Measurements from ENCODE around the gene CTNND2.

CTNND2 gene

DNA sequence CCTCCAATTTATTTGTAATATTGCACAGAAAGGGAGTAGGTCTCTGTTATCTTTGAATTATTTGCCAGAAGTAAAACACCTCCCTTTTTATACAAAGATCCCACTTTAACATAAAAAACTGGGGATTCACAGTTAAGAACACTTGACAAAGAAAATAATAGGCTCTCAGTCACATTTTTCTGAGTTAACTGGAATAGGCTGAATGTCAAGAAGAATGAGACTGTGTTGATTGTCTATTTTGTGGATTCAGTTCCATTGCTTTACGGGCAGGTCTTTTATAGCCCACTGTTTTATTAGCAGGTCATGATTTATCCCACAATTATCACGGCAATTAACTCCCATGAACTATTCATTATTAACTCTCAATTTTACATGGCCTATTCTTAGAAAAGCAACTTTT lies 427.4 kb downstream of the CTNND2 start:
- Histone ChIP-seq H3K9me3 (no peaks in the 10 kb centered on the region), H3K36me3 (no peaks in the 10 kb centered on the region), H3K27me3 (no peaks in the 10 kb centered on the region), H3K4me3 (ENCODE audit: low read depth, low read length) (no peak overlapping the region), H3K4me1 (no peaks in the 10 kb centered on the region)
- DNase-seq = no peak
- no peak for TF ChIP-seq CTCF (IDR thresholded peaks at IDR 0.05; ENCODE audit: low read depth, low read length)

GRCh38 chr5:11468334-11469039 lies 435.8 kb downstream of the CTNND2 start:
- TF ChIP-seq CTCF (IDR thresholded peaks at IDR 0.05; ENCODE audit: low read depth, low read length) = no peak

GRCh38 chr5:11467588-11467987 lies 436.7 kb downstream of the CTNND2 start:
- no peak for DNase-seq
- Histone ChIP-seq H3K4me3 (ENCODE audit: low read depth, low read length) (no peak overlapping the region), H3K36me3 (no peaks in the 10 kb centered on the region), H3K27me3 (no peaks in the 10 kb centered on the region), H3K4me1 (no peaks in the 10 kb centered on the region), H3K9me3 (no peaks in the 10 kb centered on the region; the same call in 1 of the 2 replicates)
- no peak for TF ChIP-seq CTCF (IDR thresholded peaks at IDR 0.05; ENCODE audit: low read depth, low read length)

More at GRCh38 chr5:11468334-11469039, 435.8 kb downstream of the CTNND2 start:
- Histone ChIP-seq H3K4me3 (ENCODE audit: low read depth, low read length) (no peak overlapping the region), H3K9me3 (no peaks in the 10 kb centered on the region; the same call in 1 of the 2 replicates), H3K4me1 (no peaks in the 10 kb centered on the region), H3K36me3 (no peaks in the 10 kb centered on the region), H3K27me3 (no peaks in the 10 kb centered on the region)
- DNase-seq = no peak

DNA sequence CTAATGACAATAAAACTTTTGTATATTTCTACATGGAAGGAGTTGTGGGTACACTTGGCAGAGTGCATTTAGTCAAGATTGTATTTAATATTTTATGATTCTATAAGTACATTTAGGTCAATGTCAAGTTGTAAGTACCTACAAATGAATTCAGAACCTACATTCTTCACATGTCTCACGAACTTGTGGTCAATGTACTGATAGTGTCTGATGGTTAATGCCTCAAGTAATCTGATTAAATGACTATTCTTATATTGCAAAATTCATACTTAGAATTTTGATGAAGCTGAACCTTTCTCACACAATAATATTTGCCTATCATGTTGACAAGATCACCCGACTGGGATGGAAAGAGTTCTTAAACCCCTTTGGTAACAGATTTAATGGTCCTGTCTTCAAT lies 444.5 kb downstream of the CTNND2 start:
- Histone ChIP-seq H3K4me1 (no peaks in the 10 kb centered on the region), H3K27me3 (no peaks in the 10 kb centered on the region), H3K4me3 (ENCODE audit: low read depth, low read length) (no peak overlapping the region), H3K36me3 (no peaks in the 10 kb centered on the region), H3K9me3 (no peaks in the 10 kb centered on the region)
- DNase-seq = no peak
- no peak for TF ChIP-seq CTCF (IDR thresholded peaks at IDR 0.05; ENCODE audit: low read depth, low read length)

- Histone ChIP-seq H3K27me3 (no peaks in the 10 kb centered on the region), H3K4me1 (no peaks in the 10 kb centered on the region), H3K36me3 (no peaks in the 10 kb centered on the region), H3K4me3 (ENCODE audit: low read depth, low read length) (no peak overlapping the region), H3K9me3 (no peaks in the 10 kb centered on the region)
- no peak for DNase-seq
- no peak for TF ChIP-seq CTCF (IDR thresholded peaks at IDR 0.05; ENCODE audit: low read depth, low read length)
These were observed 448.7 kb downstream of the CTNND2 start for GRCh38 chr5:11455505-11455904.

DNA sequence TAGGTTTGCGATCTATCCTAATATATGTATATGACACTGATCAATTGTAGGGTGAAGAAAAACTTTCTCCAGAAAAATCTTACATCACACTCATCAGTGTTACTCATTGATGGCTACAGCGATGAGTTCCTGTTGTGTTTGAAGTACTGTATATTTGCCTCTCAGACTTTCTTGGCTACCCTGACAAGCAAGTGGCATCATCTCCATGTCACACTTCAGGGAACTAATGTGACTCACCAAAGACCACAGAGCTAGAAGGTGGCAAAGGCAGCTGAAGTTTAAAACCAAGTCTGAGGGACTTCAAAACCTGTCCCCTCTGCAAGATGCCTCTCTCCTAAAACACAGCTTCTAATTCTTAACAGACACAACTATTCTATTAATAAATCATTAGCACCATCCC lies 451.4 kb downstream of the CTNND2 start:
- no peaks in the 10 kb centered on the region for H3K36me3 ChIP-seq
- H3K27me3 ChIP-seq = no peaks in the 10 kb centered on the region
- no peak for TF ChIP-seq CTCF (IDR thresholded peaks at IDR 0.05; ENCODE audit: low read depth, low read length)
- no peak for DNase-seq
- H3K4me3 ChIP-seq (ENCODE audit: low read depth, low read length) = no peak overlapping the region
- H3K4me1 ChIP-seq = no peaks in the 10 kb centered on the region
- H3K9me3 ChIP-seq = no peaks in the 10 kb centered on the region
